K562 (cell line): ENCODE measurements around the gene SLC2A9. TPM values are rescaled to one million over a fixed set of nuclear protein-coding genes. Genes with fewer than 3 reads are reported as not detected.

Experiments
- CBX8 ChIP-seq: fragments of 200-600 bp; sonication (generic); IDR thresholded peaks from 2 replicates; pipeline ENCODE4 v1.6.1; 2012; ENCODE audit warnings: borderline replicate concordance, mixed run types, low read depth, mild to moderate bottlenecking, moderate library complexity, mixed read lengths, low read length, control low read depth, inconsistent platforms; ENCODE audit not compliant: poor library complexity, severe bottlenecking; ENCODE audit errors: extremely low read depth
- CHAMP1 ChIP-seq: fragments of 450-650 bp; IDR thresholded peaks from 2 replicates; pipeline ENCODE4 v1.6.1; 2016; ENCODE audit warnings: mild to moderate bottlenecking
- HMGXB4 ChIP-seq: sonication (generic); formaldehyde crosslinking; IDR thresholded peaks from 2 replicates; pipeline ENCODE4 v1.8.1; 2023; ENCODE audit warnings: mild to moderate bottlenecking, missing genetic modification reagents
- NCOR1 ChIP-seq: fragments of 450-650 bp; IDR thresholded peaks from 2 replicates; pipeline ENCODE4 v1.6.1; 2016; ENCODE audit warnings: mild to moderate bottlenecking, moderate library complexity
- POLR3A ChIP-seq: IDR thresholded peaks from 2 replicates; pipeline ENCODE4 v1.6.1; 2011; ENCODE audit warnings: borderline replicate concordance, mild to moderate bottlenecking, moderate library complexity; ENCODE audit not compliant: insufficient read length, insufficient read depth; ENCODE audit errors: extremely low read depth
- THRB ChIP-seq: fragments of 450-650 bp; formaldehyde crosslinking; conservative IDR thresholded peaks from 2 replicates; pipeline ENCODE4 v1.4.0; 2022; ENCODE audit warnings: mild to moderate bottlenecking, missing genetic modification characterization
- YBX1 ChIP-seq: fragments of 450-650 bp; IDR thresholded peaks from 2 replicates; pipeline ENCODE4 v1.7.1; 2016; ENCODE audit warnings: mild to moderate bottlenecking
- ZBTB11 ChIP-seq, 3 experiments: fragments of 200-800 bp in 1 of 3; fragments of 250-450 bp in 1 of 3; fragments of 450-650 bp in 1 of 3; sonication (Bioruptor Pico) in 1 of 3; sonication (Bioruptor generic) in 1 of 3; formaldehyde crosslinking in 1 of 3; IDR thresholded peaks; 2 replicates each; pipeline versions ENCODE4 v1.6.1 to v1.8.0; 2016 to 2022; ENCODE audit warnings: mild to moderate bottlenecking in 2 of 3, missing genetic modification characterization in 2 of 3, missing compliant biosample characterization in 1 of 3, moderate library complexity in 1 of 3
- ZNF184 ChIP-seq: sonication (generic); formaldehyde crosslinking; IDR thresholded peaks from 2 replicates; pipeline ENCODE4 v1.5.0; 2020; ENCODE audit warnings: missing genetic modification reagents
- ZNF217 ChIP-seq: sonication (generic); formaldehyde crosslinking; IDR thresholded peaks from 2 replicates; pipeline ENCODE4 v1.8.0; 2022; ENCODE audit warnings: mild to moderate bottlenecking, missing genetic modification reagents
- ZNF23 ChIP-seq: fragments of 250-450 bp; sonication (Bioruptor Pico); IDR thresholded peaks from 2 replicates; pipeline ENCODE4 v1.4.0; 2020; ENCODE audit warnings: mild to moderate bottlenecking
- ZNF3 ChIP-seq: fragments of 250-450 bp; sonication (Bioruptor Pico); IDR thresholded peaks from 2 replicates; pipeline ENCODE4 v1.5.0; 2021; ENCODE audit warnings: mild to moderate bottlenecking, moderate library complexity
- ZSCAN32 ChIP-seq: fragments of 450-650 bp; formaldehyde crosslinking; IDR thresholded peaks from 2 replicates; pipeline ENCODE4 v1.4.0; 2020; ENCODE audit warnings: mild to moderate bottlenecking, moderate library complexity
- polyA plus RNA-seq, 8 experiments: library from polyadenylated mRNA; depleted of rRNA in 4 of 8; stranded (reverse) in 5 of 8; unstranded in 3 of 8; fragments of >200 nt; fragmentation: Nextera tagmentation in 2 of 8; fragmentation: Illumina TruSeq in 1 of 8; extraction: Ambion mirVana in 2 of 8; extraction: Trizol in 1 of 8; gene quantifications; 2 replicates each; pipeline versions ENCODE4 v1.2.1 to v1.2.3, GENCODE V29; 2011 to 2014; ENCODE audit warnings: inconsistent platforms in 1 of 8, missing spikeins in 1 of 8
- total RNA-seq, 7 experiments: library from RNA; depleted of rRNA in 6 of 7; stranded (reverse); fragments of >200 nt in 6 of 7; fragmentation: Illumina TruSeq in 2 of 7; extraction: Trizol in 2 of 7; gene quantifications; 2 replicates each; pipeline versions ENCODE4 v1.2.1 to v1.2.3, GENCODE V29; 2011 to 2021; ENCODE audit warnings: low replicate concordance in 1 of 7
- TF ChIP-seq, protein P1 (sequence below): sonication (generic); formaldehyde crosslinking; IDR thresholded peaks from 2 replicates; pipeline ENCODE4 v1.8.1; 2023; ENCODE audit warnings: mild to moderate bottlenecking, missing genetic modification reagents

Gene SLC2A9
- total and polyA plus RNA-seq, 9 of the 15 experiments (the other 6 are each of a cell fraction or from before 2014, with no cell fraction given), result 0.15 to 1.9 (median 0.76) TPM

DNA sequence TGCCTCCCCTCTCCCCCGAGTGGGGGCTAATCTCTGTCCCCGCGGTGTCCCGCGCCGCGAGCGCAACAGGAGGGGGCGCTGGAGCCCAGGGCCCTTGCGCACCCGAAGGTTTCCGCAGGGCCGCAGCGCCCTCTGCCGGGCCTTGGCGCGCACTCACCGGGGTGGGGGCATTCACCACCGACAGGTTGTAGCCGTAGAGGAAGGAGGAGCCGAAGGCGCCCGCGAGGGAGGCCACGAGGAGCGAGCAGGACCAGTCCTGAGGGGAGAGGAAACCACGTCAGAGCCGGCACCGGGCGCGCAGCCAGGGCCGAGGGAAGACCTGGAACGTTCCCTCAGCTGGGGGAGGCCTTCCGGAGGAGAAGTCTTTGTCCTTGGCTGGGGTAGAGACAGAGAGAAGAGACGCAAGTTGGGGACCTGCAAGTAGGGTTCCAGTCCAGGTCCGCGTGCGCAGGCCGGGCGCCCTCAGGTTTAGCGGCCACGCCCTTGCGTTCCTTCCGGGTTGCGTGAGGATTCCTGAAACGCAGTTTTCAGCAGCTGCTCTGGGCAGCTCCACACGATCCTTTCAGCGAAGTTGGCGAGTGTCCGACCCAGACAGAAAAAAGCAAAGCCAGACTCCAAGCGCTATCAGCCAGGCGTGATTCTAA, 2.4 kb downstream of the SLC2A9 start (continued):
- TF ChIP-seq, protein P1, sequence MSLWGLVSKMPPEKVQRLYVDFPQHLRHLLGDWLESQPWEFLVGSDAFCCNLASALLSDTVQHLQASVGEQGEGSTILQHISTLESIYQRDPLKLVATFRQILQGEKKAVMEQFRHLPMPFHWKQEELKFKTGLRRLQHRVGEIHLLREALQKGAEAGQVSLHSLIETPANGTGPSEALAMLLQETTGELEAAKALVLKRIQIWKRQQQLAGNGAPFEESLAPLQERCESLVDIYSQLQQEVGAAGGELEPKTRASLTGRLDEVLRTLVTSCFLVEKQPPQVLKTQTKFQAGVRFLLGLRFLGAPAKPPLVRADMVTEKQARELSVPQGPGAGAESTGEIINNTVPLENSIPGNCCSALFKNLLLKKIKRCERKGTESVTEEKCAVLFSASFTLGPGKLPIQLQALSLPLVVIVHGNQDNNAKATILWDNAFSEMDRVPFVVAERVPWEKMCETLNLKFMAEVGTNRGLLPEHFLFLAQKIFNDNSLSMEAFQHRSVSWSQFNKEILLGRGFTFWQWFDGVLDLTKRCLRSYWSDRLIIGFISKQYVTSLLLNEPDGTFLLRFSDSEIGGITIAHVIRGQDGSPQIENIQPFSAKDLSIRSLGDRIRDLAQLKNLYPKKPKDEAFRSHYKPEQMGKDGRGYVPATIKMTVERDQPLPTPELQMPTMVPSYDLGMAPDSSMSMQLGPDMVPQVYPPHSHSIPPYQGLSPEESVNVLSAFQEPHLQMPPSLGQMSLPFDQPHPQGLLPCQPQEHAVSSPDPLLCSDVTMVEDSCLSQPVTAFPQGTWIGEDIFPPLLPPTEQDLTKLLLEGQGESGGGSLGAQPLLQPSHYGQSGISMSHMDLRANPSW, result peak; percentile 72; the same call in 1 of the 2 replicates
- TF ChIP-seq ZNF184 (CRISPR knock-in tag), result no peak
- TF ChIP-seq THRB (CRISPR knock-in tag), result no peak
- no peak for TF ChIP-seq ZSCAN32 (CRISPR knock-in tag)
- TF ChIP-seq POLR3A, result no peak
- no peak; the same call in 1 of the 2 replicates for TF ChIP-seq HMGXB4 (CRISPR knock-in tag)
- TF ChIP-seq YBX1, result no peak
- TF ChIP-seq ZNF217, result no peak
- TF ChIP-seq ZNF23, result no peak
- TF ChIP-seq CBX8, result no peak
- TF ChIP-seq ZBTB11 (CRISPR knock-in tag; IDR thresholded peaks at IDR 0.05), result 0 out of 6 replicates have a peak, but pooled peaks of 1 of the 3 experiments have one; percentile 33
- no peak for TF ChIP-seq ZNF3 (CRISPR knock-in tag)
- no peak; the same call in 1 of the 2 replicates for TF ChIP-seq NCOR1
- no peak for TF ChIP-seq CHAMP1
